Activated CD8-positive, alpha-beta memory T cell treated with anti-CD3 and anti-CD28 coated beads, Interleukin-2, amount 50 U/mL, for 48 hours (primary cell): ENCODE data around the gene EOLA2.
"Not testable (repeated sequence)": the region's sequence is repeated elsewhere in the genome, so short reads cannot be mapped to it uniquely, and the experiment has no call there.

ENCODE experiments used
- DNase-seq: peaks from one replicate; pipeline ENCODE4 v3.0.0-alpha.2; 2020

EOLA2 gene

GRCh38 chrX:149932150-149932549 is 6.1 kb downstream of the EOLA2 start:
- DNase-seq, result not testable (repeated sequence)

GRCh38 chrX:149931355-149931754 is 6.9 kb downstream of the EOLA2 start:
- DNase-seq, result not testable (repeated sequence)

GRCh38 chrX:149929400-149929799 is 8.9 kb downstream of the EOLA2 start, which contains the start of gene HSFX4:
Gene HSFX4 (plus strand): TSS chrX:149929573. CDS start chrX:149929645, 72 bp downstream.
- DNase-seq, result not testable (repeated sequence)

DNA sequence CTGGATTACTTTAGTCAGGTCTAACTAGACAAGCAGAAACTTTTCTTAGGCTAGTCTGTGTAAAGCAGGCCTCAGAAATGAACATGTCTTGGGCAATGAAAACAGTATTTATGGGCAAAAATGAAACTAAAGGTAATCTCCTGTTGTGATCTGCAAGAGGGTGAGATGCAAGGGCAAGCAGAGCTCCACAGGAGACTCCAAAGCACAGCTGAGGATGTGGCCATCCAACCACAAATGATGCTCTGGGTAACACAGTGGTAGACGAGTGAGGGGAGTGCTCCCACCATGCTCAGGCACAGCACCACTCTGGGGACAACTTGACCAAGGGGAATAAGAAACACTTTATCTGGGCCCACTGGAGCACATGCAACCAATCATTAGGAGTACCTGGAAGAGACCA is 9.7 kb downstream of the EOLA2 start:
- not testable (repeated sequence) for DNase-seq

DNA sequence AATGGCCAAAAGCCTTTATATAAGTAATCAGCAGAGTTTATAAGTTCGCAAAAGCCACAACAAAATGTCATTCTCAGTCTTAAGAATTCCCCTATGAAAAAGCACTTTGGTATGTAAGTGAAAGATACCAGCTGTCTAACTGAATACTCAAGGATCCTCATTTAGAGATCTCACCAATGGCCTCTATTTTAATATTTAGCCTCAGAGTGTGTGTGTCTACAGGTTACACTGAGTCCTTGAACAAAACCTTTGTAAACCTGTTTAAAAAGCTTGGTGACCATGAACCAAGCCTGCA is 10.4 kb downstream of the EOLA2 start:
- DNase-seq, result not testable (repeated sequence)

- DNase-seq, result not testable (repeated sequence)
These were observed 10.9 kb downstream of the EOLA2 start for GRCh38 chrX:149927245-149927963.

GRCh38 chrX:149924434-149924833 is 13.9 kb downstream of the EOLA2 start:
- DNase-seq, result not testable (repeated sequence)

- DNase-seq, result not testable (repeated sequence)
These were observed 14.5 kb downstream of the EOLA2 start for GRCh38 chrX:149923836-149924235.

- no peak for DNase-seq
These were observed 21.4 kb downstream of the EOLA2 start for GRCh38 chrX:149916745-149917392.

DNA sequence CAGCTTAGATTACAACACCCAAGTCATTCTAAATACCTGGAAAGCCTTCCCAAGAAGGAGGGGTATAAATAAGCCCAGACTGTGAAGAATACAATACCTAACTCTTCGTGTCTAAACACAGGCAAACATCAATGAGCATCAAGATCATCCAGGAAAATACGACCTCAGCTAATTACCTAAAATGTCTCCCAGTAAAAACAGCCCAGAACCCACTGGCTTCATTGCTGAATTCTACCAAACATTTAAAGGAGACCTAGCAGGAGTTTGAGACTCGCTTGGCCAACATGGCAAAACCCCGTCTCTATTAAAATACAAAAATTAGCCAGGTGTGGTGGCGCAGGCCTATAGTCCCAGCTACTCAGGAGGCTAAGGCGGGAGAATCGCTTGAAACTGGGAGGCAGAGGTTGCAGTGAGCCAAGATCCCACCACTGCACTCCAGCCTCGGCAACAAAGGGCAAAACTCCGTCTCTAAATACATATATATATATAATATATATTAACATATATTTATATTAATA is 28.1 kb downstream of the EOLA2 start:
- DNase-seq, result no peak

DNA sequence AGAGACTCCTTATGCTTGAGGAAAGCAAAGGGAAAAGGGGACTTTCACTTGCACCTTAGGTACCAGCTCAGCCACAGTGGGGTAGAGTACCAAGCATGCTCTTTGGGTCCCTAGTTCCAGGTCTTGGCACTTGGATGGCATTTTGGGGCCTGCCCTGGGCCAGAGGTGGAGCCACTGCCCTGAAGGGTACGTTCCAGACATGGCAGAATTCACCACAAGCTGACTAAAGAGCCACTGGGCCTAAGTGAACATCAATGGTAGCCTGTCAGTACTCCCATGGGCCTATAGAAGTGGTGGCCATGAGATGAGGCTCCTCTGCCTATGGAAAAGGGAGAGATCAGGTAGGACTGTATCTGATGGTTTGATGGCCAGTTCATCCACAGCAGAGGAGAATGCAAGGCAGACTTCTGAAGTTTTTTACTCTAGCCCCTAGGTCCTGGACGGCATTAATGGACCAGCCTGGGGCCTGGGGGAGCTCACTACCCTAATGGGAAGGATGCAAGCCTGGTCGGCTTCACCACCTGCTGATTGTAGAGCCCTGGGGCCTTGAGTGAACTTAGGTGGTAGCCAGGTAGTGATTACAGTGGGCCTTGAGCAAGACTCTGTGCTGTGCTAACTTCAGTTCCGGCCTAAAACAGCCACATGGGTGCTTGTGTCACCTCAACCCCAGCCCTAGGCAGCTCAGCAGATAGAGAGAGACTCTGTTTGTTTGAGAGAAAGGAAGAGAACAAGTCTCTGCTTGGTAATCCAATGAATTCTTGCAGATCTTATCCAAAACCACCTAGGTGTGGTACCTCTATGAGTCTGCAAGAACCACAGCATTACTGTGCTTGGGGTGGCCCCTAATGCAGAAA is 28.7 kb downstream of the EOLA2 start:
- DNase-seq, result no peak

GRCh38 chrX:149908727-149909126 is 29.6 kb downstream of the EOLA2 start:
- DNase-seq, result no peak

DNA sequence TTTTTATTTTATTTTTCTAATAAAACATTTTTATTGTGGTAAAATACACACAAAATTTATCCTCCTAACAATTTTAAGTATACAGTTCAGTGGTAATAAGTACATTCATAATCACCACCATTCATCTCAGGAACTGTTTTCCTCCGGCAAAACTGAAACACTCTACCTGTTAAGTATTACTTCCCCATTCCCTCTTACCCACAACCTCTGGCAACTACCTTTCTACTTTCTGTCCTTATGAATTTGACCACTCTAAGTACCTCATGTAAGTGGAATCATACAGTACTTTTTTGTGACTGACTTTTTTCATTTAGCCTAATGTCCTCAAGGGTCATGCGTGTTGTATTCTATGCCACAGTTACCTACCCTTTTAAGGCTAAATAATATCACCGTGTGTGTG is 30.0 kb downstream of the EOLA2 start:
- DNase-seq, result no peak

GRCh38 chrX:149903889-149904748 is 34.2 kb downstream of the EOLA2 start:
- no peak for DNase-seq

GRCh38 chrX:149898554-149898953 is 39.7 kb downstream of the EOLA2 start:
- no peak for DNase-seq

GRCh38 chrX:149890828-149891227 is 47.5 kb downstream of the EOLA2 start:
- DNase-seq, result not testable (repeated sequence)
